Mammary epithelial cell (primary cell): ENCODE data around the gene MLLT10.

Source experiments
- EZH2 ChIP-seq: IDR thresholded peaks from 2 replicates; pipeline ENCODE4 v1.6.1; 2012; ENCODE audit warnings: low read length, inconsistent platforms, borderline replicate concordance
- TF ChIP-seq, protein P1 (sequence below), 2 donors: IDR thresholded peaks in 1 of 2; conservative IDR thresholded peaks in 1 of 2; 2 replicates each; pipeline ENCODE4 v1.5.1; 2011 to 2012; ENCODE audit warnings: inconsistent platforms in 2 of 2, low read length in 2 of 2, mild to moderate bottlenecking in 2 of 2, control low read depth in 1 of 2, low read depth in 1 of 2; ENCODE audit not compliant: insufficient read depth in 1 of 2; ENCODE audit errors: extremely low read depth in 1 of 2

- TF ChIP-seq, protein P1, sequence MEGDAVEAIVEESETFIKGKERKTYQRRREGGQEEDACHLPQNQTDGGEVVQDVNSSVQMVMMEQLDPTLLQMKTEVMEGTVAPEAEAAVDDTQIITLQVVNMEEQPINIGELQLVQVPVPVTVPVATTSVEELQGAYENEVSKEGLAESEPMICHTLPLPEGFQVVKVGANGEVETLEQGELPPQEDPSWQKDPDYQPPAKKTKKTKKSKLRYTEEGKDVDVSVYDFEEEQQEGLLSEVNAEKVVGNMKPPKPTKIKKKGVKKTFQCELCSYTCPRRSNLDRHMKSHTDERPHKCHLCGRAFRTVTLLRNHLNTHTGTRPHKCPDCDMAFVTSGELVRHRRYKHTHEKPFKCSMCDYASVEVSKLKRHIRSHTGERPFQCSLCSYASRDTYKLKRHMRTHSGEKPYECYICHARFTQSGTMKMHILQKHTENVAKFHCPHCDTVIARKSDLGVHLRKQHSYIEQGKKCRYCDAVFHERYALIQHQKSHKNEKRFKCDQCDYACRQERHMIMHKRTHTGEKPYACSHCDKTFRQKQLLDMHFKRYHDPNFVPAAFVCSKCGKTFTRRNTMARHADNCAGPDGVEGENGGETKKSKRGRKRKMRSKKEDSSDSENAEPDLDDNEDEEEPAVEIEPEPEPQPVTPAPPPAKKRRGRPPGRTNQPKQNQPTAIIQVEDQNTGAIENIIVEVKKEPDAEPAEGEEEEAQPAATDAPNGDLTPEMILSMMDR (conservative IDR thresholded peaks at IDR 0.05 in 1 of 2, IDR thresholded peaks at IDR 0.05 in 1 of 2; ENCODE audit: extremely low read depth in 1 of 2, insufficient read depth in 1 of 2, low read depth in 1 of 2, low read length in 2 of 2): no peak
- no peak for TF ChIP-seq EZH2
Measured at GRCh38 chr10:21670391-21670790, 136.4 kb downstream of the MLLT10 start.
